Keratinocyte (primary cell): ENCODE results near the gene RDH5. TPM values are rescaled to one million over a fixed set of nuclear protein-coding genes. Genes with fewer than 3 reads are reported as not detected.

Experiments
- DNase-seq: peaks from one replicate; pipeline ENCODE4 v3.0.0-alpha.2; 2011; ENCODE audit warnings: low read depth, missing footprints, low spot score
- FAIRE-seq: peaks from 2 replicates; lab custom pipeline; 2011; peaks lifted over from hg19 to GRCh38; lab: Jason Lieb, UNC
- H2AFZ ChIP-seq: 2 replicates; pipeline ENCODE4 v1.6.0; 2012; ENCODE audit warnings: low read length, control low read depth, inconsistent platforms; ENCODE audit not compliant: control insufficient read depth
- H3K27ac ChIP-seq: 2 replicates; pipeline ENCODE4 v1.5.1; 2011; ENCODE audit warnings: low read length; ENCODE audit not compliant: control insufficient read depth, insufficient read depth
- H3K27me3 ChIP-seq: 3 replicates; pipeline ENCODE4 v1.6.0; 2011; ENCODE audit warnings: low read length; ENCODE audit not compliant: control insufficient read depth, insufficient read depth; ENCODE audit errors: extremely low read depth
- H3K36me3 ChIP-seq, 2 experiments: 2 replicates in 1 of 2; 3 replicates in 1 of 2; pipeline ENCODE4 v1.5.1; 2011; ENCODE audit warnings: low read length in 2 of 2, mild to moderate bottlenecking in 1 of 2; ENCODE audit not compliant: control insufficient read depth in 2 of 2, insufficient read depth in 2 of 2; ENCODE audit errors: extremely low read depth in 1 of 2
- H3K4me1 ChIP-seq: 3 replicates; pipeline ENCODE4 v1.5.1; 2011; ENCODE audit warnings: low read length; ENCODE audit not compliant: control insufficient read depth, insufficient read depth; ENCODE audit errors: extremely low read depth
- H3K4me2 ChIP-seq: 3 replicates; pipeline ENCODE4 v1.6.0; 2011; ENCODE audit warnings: low read depth, low read length; ENCODE audit not compliant: control insufficient read depth, insufficient read depth; ENCODE audit errors: extremely low read depth
- H3K4me3 ChIP-seq, 3 experiments: fragments of 200-600 bp in 1 of 3; sonication (generic) in 1 of 3; 2 replicates in 2 of 3; 3 replicates in 1 of 3; pipeline ENCODE4 v1.5.1; 2011 to 2016; ENCODE audit warnings: low read length in 3 of 3, mild to moderate bottlenecking in 3 of 3, control low read depth in 2 of 3, inconsistent platforms in 1 of 3, low read depth in 1 of 3, mixed read lengths in 1 of 3, mixed run types in 1 of 3, moderate library complexity in 1 of 3; ENCODE audit not compliant: control insufficient read depth in 2 of 3, insufficient read depth in 2 of 3; ENCODE audit errors: extremely low read depth in 1 of 3
- H3K79me2 ChIP-seq: 2 replicates; pipeline ENCODE4 v1.6.0; 2012; ENCODE audit warnings: low read length; ENCODE audit not compliant: control insufficient read depth, insufficient read depth
- H3K9ac ChIP-seq: 3 replicates; pipeline ENCODE4 v1.6.0; 2011; ENCODE audit warnings: low read length; ENCODE audit not compliant: control insufficient read depth, insufficient read depth; ENCODE audit errors: extremely low read depth
- H3K9me1 ChIP-seq: 3 replicates; pipeline ENCODE4 v1.6.0; 2011; ENCODE audit warnings: low read length; ENCODE audit not compliant: control insufficient read depth, insufficient read depth; ENCODE audit errors: extremely low read depth
- H3K9me3 ChIP-seq: 2 replicates; pipeline ENCODE4 v1.5.1; 2012; ENCODE audit warnings: low read depth, low read length; ENCODE audit not compliant: control insufficient read depth
- H4K20me1 ChIP-seq: 3 replicates; pipeline ENCODE4 v1.6.0; 2011; ENCODE audit warnings: low read length; ENCODE audit not compliant: control insufficient read depth, insufficient read depth; ENCODE audit errors: extremely low read depth
- EZH2 ChIP-seq: IDR thresholded peaks from one replicate; pipeline ENCODE4 v1.6.1; 2012; ENCODE audit warnings: inconsistent platforms, mild to moderate bottlenecking, low read length, moderate library complexity
- dilution Hi-C: fragments of 300-500 bp; cut with MboI; formaldehyde crosslinking; loops from one replicate; pipeline ENCODE4 v1.7.0; 2020; ENCODE audit warnings: low sequenced_read_pairs; ENCODE audit not compliant: extremely low pct_ligation_motif_present
- polyA plus RNA-seq, 5 experiments: library from polyadenylated mRNA; depleted of rRNA in 3 of 5; stranded (reverse) in 3 of 5; stranded (forward) in 1 of 5; unstranded in 1 of 5; fragments of >200 nt; gene quantifications; 1 replicate in 1 of 5; 2 replicates in 3 of 5; 3 replicates in 1 of 5; pipeline versions ENCODE4 v1.2.1 to v1.2.3, GENCODE V29; 2011 to 2012; ENCODE audit warnings: missing spikeins in 2 of 5, low read depth in 1 of 5, low replicate concordance in 1 of 5
- TF ChIP-seq, protein P1 (sequence below), 3 experiments: IDR thresholded peaks in 1 of 3; conservative IDR thresholded peaks in 1 of 3; optimal IDR thresholded peaks in 1 of 3; 2 replicates in 2 of 3; 3 replicates in 1 of 3; pipeline versions ENCODE3 to v1.5.1; 2011; ENCODE audit warnings: low read length in 3 of 3, mild to moderate bottlenecking in 3 of 3, moderate library complexity in 2 of 3, control low read depth in 1 of 3, inconsistent platforms in 1 of 3; ENCODE audit not compliant: insufficient read depth in 2 of 3; ENCODE audit errors: extremely low read depth in 1 of 3

Gene RDH5
- polyA plus RNA-seq, 1 donor (not counting 4 experiments of a cell fraction or from before 2014, with no cell fraction given), result 1.2 TPM

DNA sequence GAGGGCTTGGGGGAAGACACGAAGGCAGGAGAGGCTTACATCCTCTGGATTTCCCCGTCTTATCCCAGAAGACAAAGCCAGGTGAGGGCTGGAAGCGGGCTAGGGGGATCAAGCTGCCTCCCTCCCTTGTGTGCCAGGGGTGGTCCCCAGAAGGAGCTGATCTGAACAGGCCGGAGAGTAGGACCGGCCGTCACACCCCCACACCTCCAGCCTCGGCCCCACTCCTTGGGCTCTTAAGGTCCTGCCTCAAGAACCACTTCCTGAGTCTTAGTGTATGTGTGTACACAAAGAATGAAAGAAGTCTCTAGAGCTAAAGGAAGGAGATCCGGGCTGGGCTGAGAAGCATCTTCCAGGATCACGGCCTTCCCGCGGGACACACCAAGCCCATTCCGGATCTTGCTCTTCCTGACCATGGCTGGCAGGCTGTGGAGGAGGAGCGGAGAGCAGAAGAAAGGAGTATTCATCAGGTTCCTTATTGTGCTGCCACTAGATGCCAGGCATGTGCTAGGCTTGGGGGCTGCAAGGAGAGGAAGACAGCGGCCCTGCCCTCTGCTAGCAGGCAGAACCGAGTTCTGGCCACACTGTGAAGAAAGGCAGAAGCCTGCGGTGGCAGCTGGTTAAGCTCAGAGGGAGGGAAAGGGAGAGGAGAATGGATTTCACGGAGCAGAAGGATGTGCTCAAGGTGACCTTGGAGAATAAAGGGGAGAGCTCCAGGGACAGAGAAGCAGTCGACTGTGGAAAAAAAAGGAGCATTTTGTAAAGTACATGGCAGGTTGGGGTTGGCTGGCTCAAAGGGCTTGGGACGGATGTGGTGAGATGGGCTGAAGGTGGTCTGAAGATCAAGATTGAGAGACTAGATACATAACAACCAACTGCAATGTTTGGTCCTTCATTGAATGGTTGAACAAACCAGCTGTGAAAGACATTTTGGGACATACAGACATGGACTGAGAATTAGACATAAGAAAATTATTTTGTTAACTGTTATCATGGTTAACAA is 9.9 kb downstream of the RDH5 start:
- no peak for DNase-seq
- Histone ChIP-seq H3K27me3 (no peaks in the 10 kb centered on the region), H3K4me2 (peak overlapping the region; percentile 88), H3K36me3 (peaks cover 9 to 10% of the 10 kb centered on the region in 2 experiments), H3K9me1 (no peaks in the 10 kb centered on the region), H3K4me3 (peak overlapping the region; percentile 74 to 90 (median 83)), H2AFZ (peak overlapping the region; percentile 81), H3K79me2 (peaks cover 22% of the 10 kb centered on the region), H3K9me3 (no peaks in the 10 kb centered on the region), H3K27ac (peak overlapping the region; percentile 96), H4K20me1 (no peaks in the 10 kb centered on the region), H3K9ac (peak overlapping the region; percentile 95), H3K4me1 (peaks cover 32% of the 10 kb centered on the region)
- no peak for TF ChIP-seq EZH2
- TF ChIP-seq, protein P1, sequence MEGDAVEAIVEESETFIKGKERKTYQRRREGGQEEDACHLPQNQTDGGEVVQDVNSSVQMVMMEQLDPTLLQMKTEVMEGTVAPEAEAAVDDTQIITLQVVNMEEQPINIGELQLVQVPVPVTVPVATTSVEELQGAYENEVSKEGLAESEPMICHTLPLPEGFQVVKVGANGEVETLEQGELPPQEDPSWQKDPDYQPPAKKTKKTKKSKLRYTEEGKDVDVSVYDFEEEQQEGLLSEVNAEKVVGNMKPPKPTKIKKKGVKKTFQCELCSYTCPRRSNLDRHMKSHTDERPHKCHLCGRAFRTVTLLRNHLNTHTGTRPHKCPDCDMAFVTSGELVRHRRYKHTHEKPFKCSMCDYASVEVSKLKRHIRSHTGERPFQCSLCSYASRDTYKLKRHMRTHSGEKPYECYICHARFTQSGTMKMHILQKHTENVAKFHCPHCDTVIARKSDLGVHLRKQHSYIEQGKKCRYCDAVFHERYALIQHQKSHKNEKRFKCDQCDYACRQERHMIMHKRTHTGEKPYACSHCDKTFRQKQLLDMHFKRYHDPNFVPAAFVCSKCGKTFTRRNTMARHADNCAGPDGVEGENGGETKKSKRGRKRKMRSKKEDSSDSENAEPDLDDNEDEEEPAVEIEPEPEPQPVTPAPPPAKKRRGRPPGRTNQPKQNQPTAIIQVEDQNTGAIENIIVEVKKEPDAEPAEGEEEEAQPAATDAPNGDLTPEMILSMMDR (optimal IDR thresholded peaks at IDR 0.05 in 1 of 3, IDR thresholded peaks at IDR 0.05 in 1 of 3, conservative IDR thresholded peaks at IDR 0.05 in 1 of 3; ENCODE audit: extremely low read depth in 1 of 3, insufficient read depth in 2 of 3, low read length in 3 of 3), result peak in 2 of 3 experiments; percentile 11 to 42
- no peak for FAIRE-seq
- dilution Hi-C loops, result no loop called here

- dilution Hi-C loops, result no loop called here
- Histone ChIP-seq H3K9me3 (no peaks in the 10 kb centered on the region), H3K9me1 (no peaks in the 10 kb centered on the region), H3K4me1 (peaks cover 23% of the 10 kb centered on the region), H3K4me2 (no peak overlapping the region), H3K79me2 (peaks cover 11% of the 10 kb centered on the region), H4K20me1 (no peaks in the 10 kb centered on the region), H3K27ac (no peak overlapping the region), H3K27me3 (no peaks in the 10 kb centered on the region), H3K36me3 (no peaks in the 10 kb centered on the region), H2AFZ (no peak overlapping the region), H3K9ac (no peak overlapping the region), H3K4me3 (no peak overlapping the region)
- TF ChIP-seq, protein P1 (optimal IDR thresholded peaks at IDR 0.05 in 1 of 3, IDR thresholded peaks at IDR 0.05 in 1 of 3, conservative IDR thresholded peaks at IDR 0.05 in 1 of 3; ENCODE audit: extremely low read depth in 1 of 3, insufficient read depth in 2 of 3, low read length in 3 of 3), result no peak
- TF ChIP-seq EZH2, result no peak
- DNase-seq, result no peak
- no peak for FAIRE-seq
Measured at GRCh38 chr12:55732288-55732687, 12.1 kb downstream of the RDH5 start.
